Activated T-helper 2 cell treated with anti-CD3 and anti-CD28 coated beads, Interferon-gamma antibody, Interleukin-2, Interleukin-4, amounts not matched to agents 10 μg/mL and 5 μg/mL and 100 μg/mL, durations not matched to agents 14 hours and 24 hours and 36 hours (primary cell): ENCODE measurements around the gene RTF1. TPM values are rescaled to one million over a fixed set of nuclear protein-coding genes. Genes with fewer than 3 reads are reported as not detected.

Source experiments
- DNase-seq: peaks from one replicate; pipeline ENCODE4 v3.0.0; 2021; ENCODE audit warnings: low spot score
- H3K27ac Mint-ChIP-seq: one replicate; pipeline ENCODE4 v1.8.0; 2021; ENCODE audit warnings: mixed read lengths
- H3K27me3 Mint-ChIP-seq: one replicate; pipeline ENCODE4 v1.8.0; 2021; ENCODE audit warnings: low read depth, mixed read lengths
- H3K36me3 Mint-ChIP-seq: one replicate; pipeline ENCODE4 v1.8.0; 2021; ENCODE audit warnings: low read depth, mixed read lengths
- H3K4me1 Mint-ChIP-seq: one replicate; pipeline ENCODE4 v1.8.0; 2021; ENCODE audit warnings: low read depth, mixed read lengths
- H3K4me3 Mint-ChIP-seq: one replicate; pipeline ENCODE4 v1.8.0; 2021; ENCODE audit warnings: low read depth, mild to moderate bottlenecking, moderate library complexity, mixed read lengths
- H3K9me3 Mint-ChIP-seq: one replicate; pipeline ENCODE4 v1.8.0; 2021; ENCODE audit warnings: mixed read lengths
- intact Hi-C: fragments of 100-400 bp; cut with micrococcal nuclease; formaldehyde crosslinking; loops from one replicate; pipeline ENCODE4 v1.15.1; 2023
- total RNA-seq: library from RNA; stranded (reverse); gene quantifications from 2 replicates; pipeline ENCODE4 v1.2.3, GENCODE V29; 2022

RTF1 gene
- total RNA-seq, 1 donor from 2014 or later: 40.1 TPM

GRCh38 chr15:41504751-41505492 lies 88.0 kb downstream of the RTF1 start:
- DNase-seq: no peak
- Mint-ChIP-seq H3K36me3 (peaks cover 3% of the 10 kb centered on the region), H3K4me1 (peaks cover 7% of the 10 kb centered on the region), H3K27ac (no peak overlapping the region), H3K9me3 (no peaks in the 10 kb centered on the region), H3K27me3 (peaks cover 55% of the 10 kb centered on the region), H3K4me3 (no peak overlapping the region)
- intact Hi-C loops: no loop called here

- H3K27me3 Mint-ChIP-seq: peaks cover 58% of the 10 kb centered on the region
Observed at GRCh38 chr15:41505776-41506175, 88.9 kb downstream of the RTF1 start.

GRCh38 chr15:41506796-41507341 lies 90.0 kb downstream of the RTF1 start:
- Mint-ChIP-seq H3K27ac (no peak overlapping the region), H3K27me3 (peaks cover 55% of the 10 kb centered on the region), H3K36me3 (peaks cover 3% of the 10 kb centered on the region), H3K4me3 (no peak overlapping the region), H3K9me3 (no peaks in the 10 kb centered on the region), H3K4me1 (peaks cover 2% of the 10 kb centered on the region)
- no peak for DNase-seq
- intact Hi-C loops: no loop called here

More at GRCh38 chr15:41505776-41506175, 88.9 kb downstream of the RTF1 start:
- no peak overlapping the region for H3K27ac Mint-ChIP-seq
- intact Hi-C loops: no loop called here
- peaks cover 3% of the 10 kb centered on the region for H3K36me3 Mint-ChIP-seq
- H3K4me1 Mint-ChIP-seq: peaks cover 7% of the 10 kb centered on the region
- DNase-seq: no peak
- no peaks in the 10 kb centered on the region for H3K9me3 Mint-ChIP-seq
- H3K4me3 Mint-ChIP-seq: no peak overlapping the region

GRCh38 chr15:41507820-41508290 lies 91.0 kb downstream of the RTF1 start:
- Mint-ChIP-seq H3K4me3 (no peak overlapping the region), H3K27ac (no peak overlapping the region), H3K27me3 (peaks cover 57% of the 10 kb centered on the region), H3K4me1 (peaks cover 11% of the 10 kb centered on the region), H3K36me3 (peaks cover 3% of the 10 kb centered on the region), H3K9me3 (no peaks in the 10 kb centered on the region)
- DNase-seq: no peak
- intact Hi-C loops: no loop called here

- H3K36me3 Mint-ChIP-seq: peaks cover 3% of the 10 kb centered on the region
- H3K4me1 Mint-ChIP-seq: peaks cover 24% of the 10 kb centered on the region
- no peak overlapping the region for H3K4me3 Mint-ChIP-seq
- no peaks in the 10 kb centered on the region for H3K9me3 Mint-ChIP-seq
- H3K27ac Mint-ChIP-seq: no peak overlapping the region
- DNase-seq: no peak
- peaks cover 45% of the 10 kb centered on the region for H3K27me3 Mint-ChIP-seq
- intact Hi-C loops: loop anchor here (5.0 kb wide), 1 partner anchor 43 kb away; no protein-coding TSS in a partner anchor
Observed at GRCh38 chr15:41510728-41511127, 93.8 kb downstream of the RTF1 start.

GRCh38 chr15:41511331-41511898 lies 94.5 kb downstream of the RTF1 start:
- peaks cover 4% of the 10 kb centered on the region for H3K36me3 Mint-ChIP-seq
- no peak overlapping the region for H3K4me3 Mint-ChIP-seq
- no peak overlapping the region for H3K27ac Mint-ChIP-seq
- H3K4me1 Mint-ChIP-seq: peaks cover 24% of the 10 kb centered on the region
- intact Hi-C loops: loop anchor here (5.0 kb wide), 1 partner anchor 44 kb away; no protein-coding TSS in a partner anchor
- no peaks in the 10 kb centered on the region for H3K9me3 Mint-ChIP-seq
- H3K27me3 Mint-ChIP-seq: peaks cover 42% of the 10 kb centered on the region
- DNase-seq: no peak

- H3K27ac Mint-ChIP-seq: no peak overlapping the region
- peak overlapping the region; percentile 62 for H3K4me3 Mint-ChIP-seq
- H3K36me3 Mint-ChIP-seq: peaks cover 9% of the 10 kb centered on the region
- H3K27me3 Mint-ChIP-seq: peaks cover 42% of the 10 kb centered on the region
- intact Hi-C loops: loop anchor here (2.0 to 5.0 kb wide), 3 partner anchors 17 to 45 kb away; partner anchors contain the start of gene RPAP1
- H3K9me3 Mint-ChIP-seq: no peaks in the 10 kb centered on the region
- no peak for DNase-seq
- H3K4me1 Mint-ChIP-seq: peaks cover 24% of the 10 kb centered on the region
Observed at GRCh38 chr15:41511899-41512369, 95.0 kb downstream of the RTF1 start.

GRCh38 chr15:41512512-41512939 lies 95.6 kb downstream of the RTF1 start:
- Mint-ChIP-seq H3K4me1 (peaks cover 24% of the 10 kb centered on the region), H3K4me3 (peak overlapping the region; percentile 62), H3K27me3 (peaks cover 38% of the 10 kb centered on the region), H3K9me3 (no peaks in the 10 kb centered on the region), H3K27ac (no peak overlapping the region), H3K36me3 (peaks cover 11% of the 10 kb centered on the region)
- intact Hi-C loops: loop anchor here (2.0 to 5.0 kb wide), 3 partner anchors 18 to 45 kb away; partner anchors contain the start of gene RPAP1
- no peak for DNase-seq

GRCh38 chr15:41512940-41513505 lies 96.1 kb downstream of the RTF1 start:
- intact Hi-C loops: loop anchor here (2.0 to 5.0 kb wide), 3 partner anchors 18 to 46 kb away; partner anchors contain the start of gene RPAP1
- DNase-seq: no peak
- Mint-ChIP-seq H3K27ac (no peak overlapping the region), H3K36me3 (peaks cover 13% of the 10 kb centered on the region), H3K4me3 (peak overlapping the region; percentile 62), H3K9me3 (no peaks in the 10 kb centered on the region), H3K4me1 (peaks cover 24% of the 10 kb centered on the region), H3K27me3 (peaks cover 35% of the 10 kb centered on the region)

GRCh38 chr15:41513506-41514227 lies 96.8 kb downstream of the RTF1 start, which contains the start of gene LTK:
TSS of gene LTK (minus strand) at chr15:41513827. CDS start at chr15:41513709, 118 bp downstream.
- DNase-seq: no peak
- peaks cover 24% of the 10 kb centered on the region for H3K4me1 Mint-ChIP-seq
- peaks cover 14% of the 10 kb centered on the region for H3K36me3 Mint-ChIP-seq
- intact Hi-C loops: loop anchor here (2.0 to 5.0 kb wide), 3 partner anchors 19 to 46 kb away; partner anchors contain the start of gene RPAP1
- no peak within 1 kb of the TSS for H3K27ac Mint-ChIP-seq
- peak within 1 kb of the TSS; percentile 62 for H3K4me3 Mint-ChIP-seq
- no peaks in the 10 kb centered on the region for H3K9me3 Mint-ChIP-seq
- peaks cover 35% of the 10 kb centered on the region for H3K27me3 Mint-ChIP-seq

GRCh38 chr15:41517895-41518449 lies 101.1 kb downstream of the RTF1 start:
- no peak for DNase-seq
- H3K4me3 Mint-ChIP-seq: no peak overlapping the region
- peaks cover 26% of the 10 kb centered on the region for H3K36me3 Mint-ChIP-seq
- H3K27ac Mint-ChIP-seq: no peak overlapping the region
- intact Hi-C loops: no loop called here
- peaks cover 8% of the 10 kb centered on the region for H3K27me3 Mint-ChIP-seq
- H3K4me1 Mint-ChIP-seq: peaks cover 14% of the 10 kb centered on the region
- no peaks in the 10 kb centered on the region for H3K9me3 Mint-ChIP-seq

GRCh38 chr15:41520636-41521035 lies 103.7 kb downstream of the RTF1 start:
- no peak for DNase-seq
- Mint-ChIP-seq H3K4me3 (no peak overlapping the region), H3K4me1 (no peaks in the 10 kb centered on the region), H3K9me3 (no peaks in the 10 kb centered on the region), H3K27ac (no peak overlapping the region), H3K27me3 (no peaks in the 10 kb centered on the region), H3K36me3 (peaks cover 23% of the 10 kb centered on the region)
- intact Hi-C loops: no loop called here
